Stomach (tissue), 4 donors: ENCODE measurements around the gene AGMO.

Experiments used
- POLR2A ChIP-seq, 4 donors: fragments of 450-650 bp; IDR thresholded peaks; one replicate each; pipeline ENCODE4 v1.6.1; 2016; ENCODE audit warnings: antibody characterized with exemption in 4 of 4, control low read depth in 2 of 4, mild to moderate bottlenecking in 1 of 4, moderate library complexity in 1 of 4
- POLR2AphosphoS5 ChIP-seq, 3 donors: sonication (generic); formaldehyde crosslinking; IDR thresholded peaks; one replicate each; pipeline ENCODE4 v1.6.1; 2016; ENCODE audit warnings: antibody characterized with exemption in 3 of 3
- TF ChIP-seq, protein P1 (sequence below), 7 experiments: fragments of 450-650 bp in 4 of 7; fragments of 200-600 bp in 3 of 7; sonication (generic) in 3 of 7; IDR thresholded peaks; one replicate each; pipeline ENCODE4 v1.5.1; 2016 to 2019; ENCODE audit warnings: antibody characterized with exemption in 7 of 7, control low read depth in 2 of 7, mild to moderate bottlenecking in 1 of 7

DNA sequence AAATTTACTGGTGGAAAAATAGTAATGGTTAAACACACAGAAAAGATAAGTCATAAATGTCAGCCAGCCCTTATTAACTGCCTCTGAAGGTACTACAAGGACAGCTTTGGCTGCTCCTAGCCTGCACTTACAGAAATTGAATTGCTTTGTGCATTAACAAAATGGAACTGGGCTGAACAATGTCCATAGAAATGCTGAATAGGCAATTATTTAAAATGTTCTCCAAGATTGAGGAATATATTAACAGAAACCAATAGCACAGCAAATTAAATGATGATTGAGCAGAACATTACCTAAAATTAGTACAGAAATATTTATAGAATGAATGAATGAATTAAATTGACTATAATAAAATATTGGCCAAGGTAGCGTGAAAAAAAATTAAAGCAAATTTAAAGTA is 42.4 kb upstream of the AGMO start:
- TF ChIP-seq POLR2AphosphoS5 (IDR thresholded peaks at IDR 0.05) (no peak), POLR2A (IDR thresholded peaks at IDR 0.05) (no peak)
- TF ChIP-seq, protein P1, sequence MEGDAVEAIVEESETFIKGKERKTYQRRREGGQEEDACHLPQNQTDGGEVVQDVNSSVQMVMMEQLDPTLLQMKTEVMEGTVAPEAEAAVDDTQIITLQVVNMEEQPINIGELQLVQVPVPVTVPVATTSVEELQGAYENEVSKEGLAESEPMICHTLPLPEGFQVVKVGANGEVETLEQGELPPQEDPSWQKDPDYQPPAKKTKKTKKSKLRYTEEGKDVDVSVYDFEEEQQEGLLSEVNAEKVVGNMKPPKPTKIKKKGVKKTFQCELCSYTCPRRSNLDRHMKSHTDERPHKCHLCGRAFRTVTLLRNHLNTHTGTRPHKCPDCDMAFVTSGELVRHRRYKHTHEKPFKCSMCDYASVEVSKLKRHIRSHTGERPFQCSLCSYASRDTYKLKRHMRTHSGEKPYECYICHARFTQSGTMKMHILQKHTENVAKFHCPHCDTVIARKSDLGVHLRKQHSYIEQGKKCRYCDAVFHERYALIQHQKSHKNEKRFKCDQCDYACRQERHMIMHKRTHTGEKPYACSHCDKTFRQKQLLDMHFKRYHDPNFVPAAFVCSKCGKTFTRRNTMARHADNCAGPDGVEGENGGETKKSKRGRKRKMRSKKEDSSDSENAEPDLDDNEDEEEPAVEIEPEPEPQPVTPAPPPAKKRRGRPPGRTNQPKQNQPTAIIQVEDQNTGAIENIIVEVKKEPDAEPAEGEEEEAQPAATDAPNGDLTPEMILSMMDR (IDR thresholded peaks at IDR 0.05): no peak
